Gastroesophageal sphincter (tissue), 4 donors: ENCODE measurements around the gene ADAM12. TPM values are rescaled to one million over a fixed set of nuclear protein-coding genes. Genes with fewer than 3 reads are reported as not detected.

Experiments used
- ATAC-seq: fragments of 150-250 bp; one replicate; pipeline ENCODE4 v1.9.1; 2016; ENCODE audit warnings: mild to moderate bottlenecking, moderate library complexity
- H3K27ac ChIP-seq, 4 donors: fragments of 200-600 bp; sonication (generic) in 3 of 4; 1 replicate in 3 of 4; 2 replicates in 1 of 4; pipeline ENCODE4 v1.5.1; 2016 to 2019
- H3K27me3 ChIP-seq: fragments of 200-600 bp; sonication (generic); one replicate; pipeline ENCODE4 v1.5.1; 2019
- H3K36me3 ChIP-seq, 2 donors: fragments of 200-600 bp; sonication (generic); one replicate each; pipeline ENCODE4 v1.5.1; 2019; ENCODE audit warnings: control low read depth in 1 of 2
- H3K4me1 ChIP-seq, 3 donors: fragments of 200-600 bp; sonication (generic); 1 replicate in 2 of 3; 2 replicates in 1 of 3; pipeline ENCODE4 v1.5.1; 2016 to 2019; ENCODE audit warnings: control low read depth in 2 of 3
- H3K4me3 ChIP-seq, 2 donors: fragments of 200-600 bp; sonication (generic); one replicate each; pipeline ENCODE4 v1.5.1; 2019; ENCODE audit warnings: mild to moderate bottlenecking in 1 of 2, moderate library complexity in 1 of 2
- H3K9me3 ChIP-seq, 3 donors: fragments of 200-600 bp; sonication (generic); one replicate each; pipeline ENCODE4 v1.5.1; 2017 to 2019; ENCODE audit warnings: control low read depth in 2 of 3
- EP300 ChIP-seq: sonication (generic); formaldehyde crosslinking; IDR thresholded peaks from one replicate; pipeline ENCODE4 v1.6.1; 2017; ENCODE audit warnings: antibody characterized with exemption, mild to moderate bottlenecking
- POLR2A ChIP-seq, 2 donors: fragments of 450-650 bp; IDR thresholded peaks; one replicate each; pipeline ENCODE4 v1.6.1; 2017; ENCODE audit warnings: antibody characterized with exemption in 2 of 2, mild to moderate bottlenecking in 2 of 2, moderate library complexity in 1 of 2
- POLR2AphosphoS5 ChIP-seq: sonication (generic); formaldehyde crosslinking; IDR thresholded peaks from one replicate; pipeline ENCODE4 v1.6.1; 2017; ENCODE audit warnings: antibody characterized with exemption
- WGBS, 2 donors: methylation state at CpG; one replicate each; pipeline ENCODE4 v1.1.5; 2018; ENCODE audit warnings: low coverage in 1 of 2; 5-methylcytosine and 5-hydroxymethylcytosine counted together
- total RNA-seq, 4 donors: library from RNA; depleted of rRNA; stranded (reverse); fragments of >200 nt; gene quantifications; one replicate each; pipeline ENCODE4 v1.1.0, GENCODE V29; 2016
- TF ChIP-seq, protein P1 (sequence below), 4 experiments: fragments of 200-600 bp in 2 of 4; fragments of 450-650 bp in 2 of 4; sonication (generic) in 1 of 4; IDR thresholded peaks; one replicate each; pipeline ENCODE4 v1.5.1; 2017 to 2019; ENCODE audit warnings: antibody characterized with exemption in 4 of 4, mild to moderate bottlenecking in 2 of 4, moderate library complexity in 2 of 4

ADAM12 gene
- total RNA-seq, 4 donors from 2014 or later, result 0.27 to 1.2 (median 0.89) TPM

DNA sequence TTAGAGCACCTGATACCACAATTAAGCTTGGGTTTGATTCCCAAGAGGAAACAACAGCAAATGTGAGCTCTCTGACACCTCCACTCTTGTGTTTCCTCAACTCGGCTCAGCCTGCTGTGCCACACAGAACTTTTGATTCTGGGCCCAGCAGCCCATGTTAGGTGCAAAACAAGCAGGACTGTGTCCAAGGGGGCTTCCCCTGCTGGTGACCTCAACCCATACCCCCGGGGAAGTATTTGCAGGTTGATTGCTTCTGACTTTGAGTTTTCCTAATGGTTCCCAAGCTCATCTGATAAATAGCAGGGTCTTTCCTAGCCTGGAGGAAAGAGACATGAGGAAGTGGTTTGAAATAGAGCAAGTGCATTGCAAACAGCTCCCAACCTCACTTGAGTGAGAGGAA, 43.5 kb upstream of the ADAM12 start:
- no peak for ATAC-seq
- WGBS, 2 donors, result 75 to 80% methylated on average over 1 of the region's 2 CpGs
- H3K4me3 ChIP-seq, result no peak overlapping the region
- H3K4me1 ChIP-seq, result no peaks in the 10 kb centered on the region
- H3K27me3 ChIP-seq, result peaks cover 18% of the 10 kb centered on the region
- no peak overlapping the region for H3K27ac ChIP-seq
- H3K9me3 ChIP-seq, result peaks cover 0 to 3% (median 0%) of the 10 kb centered on the region in 3 donors
- no peak for TF ChIP-seq POLR2AphosphoS5
- no peak for TF ChIP-seq POLR2A (IDR thresholded peaks at IDR 0.05)
- TF ChIP-seq EP300, result no peak
- TF ChIP-seq, protein P1, sequence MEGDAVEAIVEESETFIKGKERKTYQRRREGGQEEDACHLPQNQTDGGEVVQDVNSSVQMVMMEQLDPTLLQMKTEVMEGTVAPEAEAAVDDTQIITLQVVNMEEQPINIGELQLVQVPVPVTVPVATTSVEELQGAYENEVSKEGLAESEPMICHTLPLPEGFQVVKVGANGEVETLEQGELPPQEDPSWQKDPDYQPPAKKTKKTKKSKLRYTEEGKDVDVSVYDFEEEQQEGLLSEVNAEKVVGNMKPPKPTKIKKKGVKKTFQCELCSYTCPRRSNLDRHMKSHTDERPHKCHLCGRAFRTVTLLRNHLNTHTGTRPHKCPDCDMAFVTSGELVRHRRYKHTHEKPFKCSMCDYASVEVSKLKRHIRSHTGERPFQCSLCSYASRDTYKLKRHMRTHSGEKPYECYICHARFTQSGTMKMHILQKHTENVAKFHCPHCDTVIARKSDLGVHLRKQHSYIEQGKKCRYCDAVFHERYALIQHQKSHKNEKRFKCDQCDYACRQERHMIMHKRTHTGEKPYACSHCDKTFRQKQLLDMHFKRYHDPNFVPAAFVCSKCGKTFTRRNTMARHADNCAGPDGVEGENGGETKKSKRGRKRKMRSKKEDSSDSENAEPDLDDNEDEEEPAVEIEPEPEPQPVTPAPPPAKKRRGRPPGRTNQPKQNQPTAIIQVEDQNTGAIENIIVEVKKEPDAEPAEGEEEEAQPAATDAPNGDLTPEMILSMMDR (IDR thresholded peaks at IDR 0.05), result no peak
- no peaks in the 10 kb centered on the region for H3K36me3 ChIP-seq

DNA sequence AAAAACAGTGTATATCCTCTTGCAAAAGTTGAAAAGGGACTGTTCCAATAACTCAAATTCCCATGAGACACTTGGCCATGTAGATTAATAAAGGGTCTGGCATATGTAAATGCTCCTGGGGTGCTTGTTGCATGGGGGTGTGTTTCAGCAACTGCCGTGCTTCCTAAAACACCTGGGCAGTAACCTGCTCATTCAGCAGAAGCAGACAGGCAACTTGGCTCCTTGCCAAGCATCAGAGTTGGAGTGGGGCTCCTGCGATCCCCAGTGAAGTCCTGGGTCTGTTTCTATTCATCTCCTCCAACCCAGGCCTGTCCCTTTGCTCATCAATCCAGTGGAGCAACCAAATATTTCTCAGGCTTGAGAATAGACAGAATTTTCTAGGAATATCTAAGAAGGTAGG, 42.2 kb upstream of the ADAM12 start:
- no peak overlapping the region for H3K4me3 ChIP-seq
- H3K27ac ChIP-seq, result no peak overlapping the region
- no peaks in the 10 kb centered on the region for H3K36me3 ChIP-seq
- TF ChIP-seq, protein P1 (IDR thresholded peaks at IDR 0.05), result no peak
- TF ChIP-seq POLR2A (IDR thresholded peaks at IDR 0.05) (no peak), POLR2AphosphoS5 (no peak), EP300 (no peak)
- no peaks in the 10 kb centered on the region for H3K4me1 ChIP-seq
- H3K27me3 ChIP-seq, result peaks cover 22% of the 10 kb centered on the region
- WGBS, 2 donors, result no CpG with 5 or more reads among the region's 2 CpGs
- no peak for ATAC-seq
- no peaks in the 10 kb centered on the region for H3K9me3 ChIP-seq

DNA sequence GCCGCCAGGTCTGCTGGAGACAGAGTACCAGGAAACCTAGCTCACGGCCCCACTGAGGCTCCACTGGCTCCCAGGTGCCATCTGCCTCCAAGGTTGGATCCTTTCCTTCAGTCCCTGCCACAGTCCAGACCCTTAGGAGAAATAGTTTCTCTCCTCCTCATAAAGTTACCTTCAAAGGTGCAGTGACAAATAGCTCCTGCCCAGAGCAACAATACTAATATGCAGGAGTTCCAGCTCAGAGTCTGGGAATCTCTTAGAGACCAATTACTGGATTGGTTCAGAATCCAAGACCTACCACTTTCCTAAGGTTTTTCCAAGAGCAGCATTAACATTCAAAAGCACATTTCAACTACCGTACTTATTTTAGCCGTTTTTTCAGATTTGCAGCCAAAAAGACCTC, 41.0 kb upstream of the ADAM12 start:
- Histone ChIP-seq H3K36me3 (no peaks in the 10 kb centered on the region), H3K9me3 (peaks cover 0 to 11% (median 0%) of the 10 kb centered on the region in 3 donors), H3K27ac (no peak overlapping the region), H3K4me1 (no peaks in the 10 kb centered on the region), H3K4me3 (no peak overlapping the region), H3K27me3 (peaks cover 22% of the 10 kb centered on the region)
- TF ChIP-seq EP300 (no peak), POLR2AphosphoS5 (no peak), POLR2A (IDR thresholded peaks at IDR 0.05) (no peak)
- TF ChIP-seq, protein P1 (IDR thresholded peaks at IDR 0.05), result no peak
- no peak for ATAC-seq
- 82 to 86% methylated on average over 3 to 4 of the region's 4 CpGs for WGBS, 2 donors

DNA sequence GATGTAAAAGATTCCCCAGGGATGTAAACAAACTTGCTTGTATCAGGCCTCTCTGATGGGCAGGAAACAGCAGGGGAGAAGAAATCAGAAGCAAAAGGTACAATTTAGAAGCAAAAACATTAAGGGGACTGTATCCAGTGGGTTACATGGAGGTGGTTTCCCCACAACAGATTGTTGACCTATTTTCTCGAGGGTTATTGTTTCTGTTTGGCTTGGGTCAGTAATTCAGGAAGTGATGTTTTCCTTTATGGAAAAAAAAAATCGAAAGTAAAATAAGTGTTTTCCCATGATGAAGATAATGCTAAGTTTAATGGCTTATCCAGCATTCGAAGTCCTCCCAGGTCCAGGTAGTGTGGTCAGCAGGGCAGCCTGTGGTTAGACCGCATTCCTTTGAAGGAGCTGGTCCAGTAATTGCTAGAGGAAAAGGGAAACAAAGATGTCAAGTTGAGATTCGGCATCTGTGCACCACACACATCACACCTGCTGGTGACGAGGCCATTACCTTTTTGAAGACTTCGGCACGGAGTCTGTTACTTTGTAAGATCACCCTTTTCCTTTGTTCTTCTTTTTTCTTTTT, 37.3 kb upstream of the ADAM12 start:
- 32 to 43% methylated on average over 8 of the region's 8 CpGs for WGBS, 2 donors
- no peak for ATAC-seq
- Histone ChIP-seq H3K27me3 (peaks cover 28% of the 10 kb centered on the region), H3K36me3 (no peaks in the 10 kb centered on the region), H3K27ac (no peak overlapping the region), H3K4me3 (no peak overlapping the region), H3K9me3 (peaks cover 0 to 34% (median 0%) of the 10 kb centered on the region in 3 donors), H3K4me1 (no peaks in the 10 kb centered on the region)
- TF ChIP-seq, protein P1 (IDR thresholded peaks at IDR 0.05), result no peak
- TF ChIP-seq POLR2A (IDR thresholded peaks at IDR 0.05) (no peak), EP300 (no peak), POLR2AphosphoS5 (no peak)

DNA sequence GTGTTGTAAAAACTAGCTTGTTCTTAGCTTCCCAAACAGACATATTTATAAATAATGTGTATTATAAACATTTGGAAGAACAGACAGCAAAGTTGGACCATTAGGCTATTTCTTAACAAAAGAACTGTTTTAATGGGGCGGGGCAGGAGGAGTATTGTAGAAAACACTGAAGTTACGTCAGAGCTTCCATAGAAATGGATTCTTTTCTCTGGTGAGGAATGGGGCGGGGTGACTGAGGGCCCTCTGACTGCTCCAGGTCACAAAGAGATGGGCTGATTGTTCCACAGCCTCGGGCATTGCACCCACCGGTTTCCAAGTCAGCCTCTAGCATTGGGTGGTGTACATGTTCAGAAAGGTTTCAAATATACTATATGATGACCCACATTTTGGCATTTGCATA, 36.8 kb upstream of the ADAM12 start:
- 77 to 83% methylated on average over 3 to 5 of the region's 5 CpGs for WGBS, 2 donors
- TF ChIP-seq EP300, result no peak
- no peak for TF ChIP-seq POLR2AphosphoS5
- TF ChIP-seq, protein P1 (IDR thresholded peaks at IDR 0.05), result no peak
- no peak for TF ChIP-seq POLR2A (IDR thresholded peaks at IDR 0.05)
- H3K4me1 ChIP-seq, result no peaks in the 10 kb centered on the region
- H3K27ac ChIP-seq, result no peak overlapping the region
- ATAC-seq, result no peak
- H3K27me3 ChIP-seq, result peaks cover 28% of the 10 kb centered on the region
- no peak overlapping the region for H3K4me3 ChIP-seq
- H3K36me3 ChIP-seq, result no peaks in the 10 kb centered on the region
- peaks cover 0 to 34% (median 0%) of the 10 kb centered on the region in 3 donors for H3K9me3 ChIP-seq
